ENCODE results near the gene DTWD1. TPM values are rescaled to one million over a fixed set of nuclear protein-coding genes. Genes with fewer than 3 reads are reported as not detected.
"Not testable (repeated sequence)": the region's sequence is repeated elsewhere in the genome, so short reads cannot be mapped to it uniquely, and the experiment has no call there.

Gene DTWD1
- total and polyA plus RNA-seq, 2 donors (not counting 1 experiment from before 2014, with no cell fraction given), result 7.4 to 27.1 TPM

- no peaks in the 10 kb centered on the region for H3K4me1 Mint-ChIP-seq
- TF ChIP-seq, protein P1, sequence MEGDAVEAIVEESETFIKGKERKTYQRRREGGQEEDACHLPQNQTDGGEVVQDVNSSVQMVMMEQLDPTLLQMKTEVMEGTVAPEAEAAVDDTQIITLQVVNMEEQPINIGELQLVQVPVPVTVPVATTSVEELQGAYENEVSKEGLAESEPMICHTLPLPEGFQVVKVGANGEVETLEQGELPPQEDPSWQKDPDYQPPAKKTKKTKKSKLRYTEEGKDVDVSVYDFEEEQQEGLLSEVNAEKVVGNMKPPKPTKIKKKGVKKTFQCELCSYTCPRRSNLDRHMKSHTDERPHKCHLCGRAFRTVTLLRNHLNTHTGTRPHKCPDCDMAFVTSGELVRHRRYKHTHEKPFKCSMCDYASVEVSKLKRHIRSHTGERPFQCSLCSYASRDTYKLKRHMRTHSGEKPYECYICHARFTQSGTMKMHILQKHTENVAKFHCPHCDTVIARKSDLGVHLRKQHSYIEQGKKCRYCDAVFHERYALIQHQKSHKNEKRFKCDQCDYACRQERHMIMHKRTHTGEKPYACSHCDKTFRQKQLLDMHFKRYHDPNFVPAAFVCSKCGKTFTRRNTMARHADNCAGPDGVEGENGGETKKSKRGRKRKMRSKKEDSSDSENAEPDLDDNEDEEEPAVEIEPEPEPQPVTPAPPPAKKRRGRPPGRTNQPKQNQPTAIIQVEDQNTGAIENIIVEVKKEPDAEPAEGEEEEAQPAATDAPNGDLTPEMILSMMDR (IDR thresholded peaks at IDR 0.05), result no peak
- no peak for TF ChIP-seq EZH2 (IDR thresholded peaks at IDR 0.05; ENCODE audit: borderline replicate concordance, insufficient read depth, low read depth, low read length, poor library complexity, severe bottlenecking)
- no peaks in the 10 kb centered on the region for H3K79me2 ChIP-seq (ENCODE audit: control insufficient read depth, insufficient read depth, low read length)
- DNase-seq (no peak), ATAC-seq (ENCODE audit: low read depth) (no peak)
- peaks cover 0 to 2% of the 10 kb centered on the region in 2 experiments for H3K36me3 ChIP-seq (replicated peaks in 1 of 2; ENCODE audit: control extremely low read depth in 1 of 2, control insufficient read depth in 1 of 2, extremely low read depth in 1 of 2, insufficient read depth in 2 of 2, low read length in 1 of 2)
- H3K4me2 ChIP-seq (replicated peaks; ENCODE audit: low read depth, low read length, poor library complexity, severe bottlenecking), result no peak overlapping the region
- ChIA-PET POLR2A (no interaction called here), CTCF (no interaction called here)
- H2AFZ ChIP-seq (ENCODE audit: insufficient read depth, low read depth, low read length, poor library complexity, severe bottlenecking), result no peak overlapping the region
- no peak overlapping the region for H3K27ac ChIP-seq (ENCODE audit: low read length in 2 of 2)
- intact Hi-C loops (cut with micrococcal nuclease), result no loop called here
- no peaks in the 10 kb centered on the region for H3K27me3 ChIP-seq (replicated peaks in 1 of 4; ENCODE audit: control extremely low read depth in 1 of 4, control insufficient read depth in 3 of 4, insufficient read depth in 4 of 4, low read length in 3 of 4)
- H3K27ac Mint-ChIP-seq, result no peak overlapping the region
- H3K9me3 ChIP-seq (ENCODE audit: control extremely low read depth in 1 of 3, control insufficient read depth in 2 of 3, insufficient read depth in 1 of 3, low read length in 2 of 3), result peaks cover 4 to 12% (median 11%) of the 10 kb centered on the region in 3 donors
- H3K27me3 Mint-ChIP-seq, result no peaks in the 10 kb centered on the region
- no peak overlapping the region for H3K4me3 Mint-ChIP-seq
- H3K4me3 ChIP-seq (ENCODE audit: control extremely low read depth in 1 of 5, extremely low read depth in 1 of 5, insufficient read depth in 1 of 5, low read depth in 2 of 5, low read length in 4 of 5), result no peak overlapping the region
- no peak overlapping the region for H3K9ac ChIP-seq (ENCODE audit: low read length)
- no peaks in the 10 kb centered on the region for H3K4me1 ChIP-seq (ENCODE audit: control insufficient read depth in 2 of 2, insufficient read depth in 2 of 2, low read length in 2 of 2)
- peaks cover 3% of the 10 kb centered on the region for H3K9me3 Mint-ChIP-seq (ENCODE audit: insufficient read depth)
- H4K20me1 ChIP-seq (ENCODE audit: control insufficient read depth, insufficient read depth, low read length, poor library complexity, severe bottlenecking), result no peaks in the 10 kb centered on the region
These were observed 14.3 kb upstream of the DTWD1 start for GRCh38 chr15:49606594-49606993.

GRCh38 chr15:49610157-49610918, 10.5 kb upstream of the DTWD1 start:
- no peak overlapping the region for H3K4me2 ChIP-seq (replicated peaks; ENCODE audit: low read depth, low read length, poor library complexity, severe bottlenecking)
- no peak overlapping the region for H3K4me3 Mint-ChIP-seq
- H3K4me1 Mint-ChIP-seq, result no peaks in the 10 kb centered on the region
- H3K27me3 ChIP-seq (replicated peaks in 1 of 4; ENCODE audit: control extremely low read depth in 1 of 4, control insufficient read depth in 3 of 4, insufficient read depth in 4 of 4, low read length in 3 of 4), result no peaks in the 10 kb centered on the region
- no peak overlapping the region for H3K9ac ChIP-seq (ENCODE audit: low read length)
- no CpG with 5 or more reads among the region's 2 CpGs for WGBS (ENCODE audit: insufficient coverage)
- H3K27ac ChIP-seq (ENCODE audit: low read length in 2 of 2), result no peak overlapping the region
- no peak overlapping the region for H3K27ac Mint-ChIP-seq
- H3K4me3 ChIP-seq (ENCODE audit: control extremely low read depth in 1 of 5, extremely low read depth in 1 of 5, insufficient read depth in 1 of 5, low read depth in 2 of 5, low read length in 4 of 5), result no peak overlapping the region
- TF ChIP-seq, protein P1 (IDR thresholded peaks at IDR 0.05), result no peak
- no peak for TF ChIP-seq EZH2 (IDR thresholded peaks at IDR 0.05; ENCODE audit: borderline replicate concordance, insufficient read depth, low read depth, low read length, poor library complexity, severe bottlenecking)
- H3K36me3 ChIP-seq (replicated peaks in 1 of 2; ENCODE audit: control extremely low read depth in 1 of 2, control insufficient read depth in 1 of 2, extremely low read depth in 1 of 2, insufficient read depth in 2 of 2, low read length in 1 of 2), result peaks cover 0 to 4% of the 10 kb centered on the region in 2 experiments
- intact Hi-C loops (cut with micrococcal nuclease), result no loop called here
- no peak for DNase-seq
- H3K4me1 ChIP-seq (ENCODE audit: control insufficient read depth in 2 of 2, insufficient read depth in 2 of 2, low read length in 2 of 2), result no peaks in the 10 kb centered on the region
- H3K9me3 ChIP-seq (ENCODE audit: control extremely low read depth in 1 of 3, control insufficient read depth in 2 of 3, insufficient read depth in 1 of 3, low read length in 2 of 3), result peaks cover 4 to 18% (median 7%) of the 10 kb centered on the region in 3 donors
- no peak overlapping the region for H2AFZ ChIP-seq (ENCODE audit: insufficient read depth, low read depth, low read length, poor library complexity, severe bottlenecking)
- H3K27me3 Mint-ChIP-seq, result no peaks in the 10 kb centered on the region
- CTCF ChIA-PET, result no interaction called here
- POLR2A ChIA-PET, result no interaction called here
- ATAC-seq (ENCODE audit: low read depth), result no peak
- no peaks in the 10 kb centered on the region for H3K79me2 ChIP-seq (ENCODE audit: control insufficient read depth, insufficient read depth, low read length)
- peaks cover 11% of the 10 kb centered on the region for H3K9me3 Mint-ChIP-seq (ENCODE audit: insufficient read depth)
- no peaks in the 10 kb centered on the region for H4K20me1 ChIP-seq (ENCODE audit: control insufficient read depth, insufficient read depth, low read length, poor library complexity, severe bottlenecking)

- H3K79me2 ChIP-seq (ENCODE audit: control insufficient read depth, insufficient read depth, low read length); intact Hi-C loops (cut with micrococcal nuclease); H3K27ac Mint-ChIP-seq; H3K27me3 ChIP-seq (replicated peaks in 1 of 4; ENCODE audit: control extremely low read depth in 1 of 4, control insufficient read depth in 3 of 4, insufficient read depth in 4 of 4, low read length in 3 of 4); H3K4me1 ChIP-seq (ENCODE audit: control insufficient read depth in 2 of 2, insufficient read depth in 2 of 2, low read length in 2 of 2); H3K4me3 ChIP-seq (ENCODE audit: control extremely low read depth in 1 of 5, extremely low read depth in 1 of 5, insufficient read depth in 1 of 5, low read depth in 2 of 5, low read length in 4 of 5); H4K20me1 ChIP-seq (ENCODE audit: control insufficient read depth, insufficient read depth, low read length, poor library complexity, severe bottlenecking); ATAC-seq (ENCODE audit: low read depth); H3K27ac ChIP-seq (ENCODE audit: low read length in 2 of 2); H3K4me2 ChIP-seq (replicated peaks; ENCODE audit: low read depth, low read length, poor library complexity, severe bottlenecking); CTCF ChIA-PET; H3K36me3 ChIP-seq (replicated peaks in 1 of 2; ENCODE audit: control extremely low read depth in 1 of 2, control insufficient read depth in 1 of 2, extremely low read depth in 1 of 2, insufficient read depth in 2 of 2, low read length in 1 of 2); H2AFZ ChIP-seq (ENCODE audit: insufficient read depth, low read depth, low read length, poor library complexity, severe bottlenecking); H3K27me3 Mint-ChIP-seq; H3K9ac ChIP-seq (ENCODE audit: low read length); H3K4me1 Mint-ChIP-seq; DNase-seq; POLR2A ChIA-PET; H3K4me3 Mint-ChIP-seq: not testable (repeated sequence)
- H3K9me3 Mint-ChIP-seq (ENCODE audit: insufficient read depth), result peaks cover 12% of the 10 kb centered on the region
- peaks cover 5 to 15% (median 9%) of the 10 kb centered on the region in 3 donors for H3K9me3 ChIP-seq (ENCODE audit: control extremely low read depth in 1 of 3, control insufficient read depth in 2 of 3, insufficient read depth in 1 of 3, low read length in 2 of 3)
- no CpG with 5 or more reads among the region's 3 CpGs for WGBS (ENCODE audit: insufficient coverage)
These were observed 8.6 kb upstream of the DTWD1 start for GRCh38 chr15:49612240-49612639.

All from B cell (primary cell).